22Rv1 (cell line): ENCODE data around the gene MRPL54.

Source experiments
- ZFX ChIP-seq: fragments of 450-650 bp; IDR thresholded peaks from 2 replicates; pipeline ENCODE4 v1.6.1; 2017; ENCODE audit warnings: antibody characterized with exemption, borderline replicate concordance
- TF ChIP-seq, protein P1 (sequence below): fragments of 450-650 bp; IDR thresholded peaks from 2 replicates; pipeline ENCODE4 v1.5.1; 2017; ENCODE audit warnings: mild to moderate bottlenecking

DNA sequence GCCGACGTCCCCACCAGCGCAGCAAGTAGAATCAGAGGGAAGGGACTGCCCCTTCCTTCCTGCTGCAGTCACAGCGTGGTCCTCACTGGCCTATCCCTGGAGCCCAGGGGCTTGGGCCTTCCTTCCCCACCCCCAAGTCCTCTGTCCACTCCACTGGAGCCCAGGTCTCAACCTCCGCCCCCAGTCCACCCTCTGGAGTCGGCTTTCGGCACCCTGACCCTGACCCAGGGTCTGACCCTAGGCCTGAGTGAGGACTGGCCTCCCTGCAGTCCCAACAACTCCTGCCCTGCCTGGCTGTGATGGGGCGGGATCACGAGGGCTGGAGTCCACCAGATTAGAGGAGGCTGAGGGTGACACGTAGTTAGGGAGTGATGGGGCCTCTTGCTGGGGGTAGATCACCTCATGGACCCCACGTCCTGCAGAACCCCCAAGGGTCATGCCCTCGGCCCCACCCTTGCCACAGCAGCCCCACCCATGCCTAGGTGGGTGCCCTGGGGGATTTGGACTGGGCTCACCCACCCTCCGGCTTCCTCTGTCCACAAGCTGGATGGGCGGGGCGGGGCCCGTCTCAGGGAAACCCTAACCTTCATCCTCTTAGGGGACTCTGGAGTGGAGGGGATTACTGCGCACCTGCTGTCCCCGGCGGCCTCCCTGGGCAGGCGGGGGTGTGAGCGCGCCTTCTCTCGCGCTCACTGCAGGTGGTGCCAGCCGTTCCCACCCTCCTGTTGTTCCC, 5.7 kb downstream of the MRPL54 start:
- TF ChIP-seq, protein P1, sequence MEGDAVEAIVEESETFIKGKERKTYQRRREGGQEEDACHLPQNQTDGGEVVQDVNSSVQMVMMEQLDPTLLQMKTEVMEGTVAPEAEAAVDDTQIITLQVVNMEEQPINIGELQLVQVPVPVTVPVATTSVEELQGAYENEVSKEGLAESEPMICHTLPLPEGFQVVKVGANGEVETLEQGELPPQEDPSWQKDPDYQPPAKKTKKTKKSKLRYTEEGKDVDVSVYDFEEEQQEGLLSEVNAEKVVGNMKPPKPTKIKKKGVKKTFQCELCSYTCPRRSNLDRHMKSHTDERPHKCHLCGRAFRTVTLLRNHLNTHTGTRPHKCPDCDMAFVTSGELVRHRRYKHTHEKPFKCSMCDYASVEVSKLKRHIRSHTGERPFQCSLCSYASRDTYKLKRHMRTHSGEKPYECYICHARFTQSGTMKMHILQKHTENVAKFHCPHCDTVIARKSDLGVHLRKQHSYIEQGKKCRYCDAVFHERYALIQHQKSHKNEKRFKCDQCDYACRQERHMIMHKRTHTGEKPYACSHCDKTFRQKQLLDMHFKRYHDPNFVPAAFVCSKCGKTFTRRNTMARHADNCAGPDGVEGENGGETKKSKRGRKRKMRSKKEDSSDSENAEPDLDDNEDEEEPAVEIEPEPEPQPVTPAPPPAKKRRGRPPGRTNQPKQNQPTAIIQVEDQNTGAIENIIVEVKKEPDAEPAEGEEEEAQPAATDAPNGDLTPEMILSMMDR: no peak
- no peak for TF ChIP-seq ZFX
